ENCODE measurements around the gene GJA3. TPM values are rescaled to one million over a fixed set of nuclear protein-coding genes. Genes with fewer than 3 reads are reported as not detected.
A peak's percentile ranks its signal among the peaks of the same experiment; 100 is the strongest.

GJA3 gene
- total RNA-seq, 3 donors from 2014 or later (not counting 1 experiment from before 2014, with no cell fraction given) = 0.18 TPM; not detected in 2

DNA sequence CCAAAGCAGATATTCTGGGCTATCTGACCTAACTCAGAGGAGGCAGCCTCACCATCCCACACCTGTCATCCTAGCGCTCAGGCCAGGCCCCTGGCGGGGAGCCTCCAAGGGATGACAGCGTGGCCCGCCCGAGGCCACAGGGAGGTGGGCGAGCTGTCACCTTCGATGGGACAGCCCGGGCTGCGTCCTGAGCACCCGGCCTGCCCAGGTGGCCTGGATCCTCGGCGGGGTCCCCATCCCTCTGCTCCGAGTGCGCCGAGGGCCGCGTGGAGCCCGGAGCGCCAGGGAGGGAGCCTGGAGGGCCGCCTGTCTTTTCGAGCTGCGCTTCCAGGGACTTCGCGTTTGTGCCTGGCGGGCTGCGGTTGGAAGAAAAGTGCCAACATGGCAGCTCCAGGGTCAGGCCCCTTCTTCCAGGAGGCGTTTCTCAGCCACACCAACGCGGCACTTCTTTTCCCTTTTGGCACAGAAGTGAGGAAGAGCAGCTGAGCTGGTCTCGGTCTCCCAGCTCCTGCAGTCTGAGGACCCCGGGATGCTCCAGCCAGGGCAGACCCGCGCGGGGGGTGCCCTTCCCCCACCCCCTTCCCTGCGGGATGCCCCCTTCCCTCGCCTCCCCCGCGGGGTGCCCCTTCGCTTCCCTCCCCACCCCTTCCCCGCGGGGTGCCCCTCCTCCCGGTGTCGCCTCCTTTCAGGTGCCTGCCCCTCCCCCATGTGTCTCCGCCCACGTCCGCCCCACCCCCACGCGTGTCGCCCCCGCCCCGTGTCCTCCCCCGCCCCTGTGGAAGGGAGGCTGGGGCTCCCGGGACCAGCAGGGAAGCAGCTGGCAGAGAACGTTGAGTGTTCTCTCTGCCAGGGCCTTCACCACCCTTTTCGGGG is 42.3 kb downstream of the GJA3 start:
- intact Hi-C loops (cut with micrococcal nuclease) = no loop called here
- Histone ChIP-seq H3K36me3 (ENCODE audit: control insufficient read depth, insufficient read depth, low read length) (no peaks in the 10 kb centered on the region), H3K4me3 (ENCODE audit: low read length) (peak overlapping the region; percentile 62), H3K9me3 (ENCODE audit: control insufficient read depth, insufficient read depth, low read length) (no peaks in the 10 kb centered on the region), H3K27ac (ENCODE audit: low read length) (peak overlapping the region; percentile 52), H3K27me3 (ENCODE audit: control insufficient read depth, insufficient read depth, low read length) (peaks cover 2% of the 10 kb centered on the region), H3K4me1 (ENCODE audit: control insufficient read depth, insufficient read depth, low read length) (peaks cover 27% of the 10 kb centered on the region)
- Mint-ChIP-seq H3K27ac (peak overlapping the region; percentile 80 to 88), H3K4me3 (peak overlapping the region; percentile 86), H3K4me1 (peaks cover 23 to 25% of the 10 kb centered on the region in 2 donors), H3K36me3 (no peaks in the 10 kb centered on the region), H3K27me3 (ENCODE audit: low read depth in 2 of 2) (peaks cover 7 to 15% of the 10 kb centered on the region in 2 donors), H3K9me3 (no peaks in the 10 kb centered on the region)
- WGBS (ENCODE audit: insufficient coverage) = 8% methylated on average over 39 of the region's 55 CpGs
- ATAC-seq = peak; percentile 28 to 36 (median 35)
- DNase-seq = peak in 1 of 2 donors; percentile 67
- TF ChIP-seq CTCF (IDR thresholded peaks at IDR 0.05) = no peak

DNA sequence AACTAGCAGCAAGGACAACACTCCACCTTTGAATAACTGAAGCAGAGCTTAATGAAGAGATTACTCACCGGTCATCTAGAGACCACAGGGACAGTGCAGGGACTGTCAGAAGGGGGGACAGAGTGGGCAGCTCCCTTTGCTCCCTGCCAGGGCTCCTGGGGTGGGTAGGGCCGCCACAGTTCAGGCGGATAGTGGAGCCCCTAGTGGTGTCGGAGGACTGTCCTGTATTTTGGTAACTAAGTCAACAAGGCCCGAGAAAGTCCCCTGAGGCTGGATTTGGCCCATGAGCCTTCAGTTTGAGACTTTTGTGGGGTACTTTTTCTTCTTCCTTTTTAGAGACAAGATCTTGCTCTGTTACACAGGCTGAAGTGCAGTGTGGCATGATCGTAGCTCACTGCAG is 44.6 kb downstream of the GJA3 start:
- H3K36me3 ChIP-seq (ENCODE audit: control insufficient read depth, insufficient read depth, low read length) = no peaks in the 10 kb centered on the region
- WGBS (ENCODE audit: insufficient coverage) = 96% methylated on average over 6 of the region's 6 CpGs
- no peaks in the 10 kb centered on the region for H3K9me3 Mint-ChIP-seq
- no peak overlapping the region for H3K27ac Mint-ChIP-seq
- no peaks in the 10 kb centered on the region for H3K36me3 Mint-ChIP-seq
- peaks cover 24% of the 10 kb centered on the region for H3K4me1 ChIP-seq (ENCODE audit: control insufficient read depth, insufficient read depth, low read length)
- no peak overlapping the region for H3K27ac ChIP-seq (ENCODE audit: low read length)
- peaks cover 19 to 22% of the 10 kb centered on the region in 2 donors for H3K4me1 Mint-ChIP-seq
- intact Hi-C loops (cut with micrococcal nuclease) = no loop called here
- ATAC-seq (no peak), DNase-seq (no peak)
- H3K27me3 ChIP-seq (ENCODE audit: control insufficient read depth, insufficient read depth, low read length) = peaks cover 2% of the 10 kb centered on the region
- no peak for TF ChIP-seq CTCF (IDR thresholded peaks at IDR 0.05)
- peaks cover 5 to 19% of the 10 kb centered on the region in 2 donors for H3K27me3 Mint-ChIP-seq (ENCODE audit: low read depth in 2 of 2)
- H3K4me3 Mint-ChIP-seq = peak overlapping the region; percentile 37
- no peaks in the 10 kb centered on the region for H3K9me3 ChIP-seq (ENCODE audit: control insufficient read depth, insufficient read depth, low read length)
- H3K4me3 ChIP-seq (ENCODE audit: low read length) = no peak overlapping the region

- H3K27me3 Mint-ChIP-seq (ENCODE audit: low read depth in 2 of 2) = peaks cover 3 to 12% of the 10 kb centered on the region in 2 donors
- H3K36me3 Mint-ChIP-seq = no peaks in the 10 kb centered on the region
- DNase-seq (no peak), ATAC-seq (no peak)
- no peak overlapping the region for H3K4me3 ChIP-seq (ENCODE audit: low read length)
- H3K4me3 Mint-ChIP-seq = peak overlapping the region; percentile 17
- no peaks in the 10 kb centered on the region for H3K9me3 Mint-ChIP-seq
- no peak overlapping the region for H3K27ac Mint-ChIP-seq
- no peaks in the 10 kb centered on the region for H3K36me3 ChIP-seq (ENCODE audit: control insufficient read depth, insufficient read depth, low read length)
- no peaks in the 10 kb centered on the region for H3K9me3 ChIP-seq (ENCODE audit: control insufficient read depth, insufficient read depth, low read length)
- no peak for TF ChIP-seq CTCF (IDR thresholded peaks at IDR 0.05)
- H3K27ac ChIP-seq (ENCODE audit: low read length) = no peak overlapping the region
- peaks cover 11% of the 10 kb centered on the region for H3K4me1 ChIP-seq (ENCODE audit: control insufficient read depth, insufficient read depth, low read length)
- 90% methylated on average over 10 of the region's 10 CpGs for WGBS (ENCODE audit: insufficient coverage)
- intact Hi-C loops (cut with micrococcal nuclease) = no loop called here
- H3K27me3 ChIP-seq (ENCODE audit: control insufficient read depth, insufficient read depth, low read length) = no peaks in the 10 kb centered on the region
- peaks cover 3% of the 10 kb centered on the region in 2 donors for H3K4me1 Mint-ChIP-seq
These were observed 46.7 kb downstream of the GJA3 start for GRCh38 chr13:20114066-20114610.

All from natural killer cell (primary cell).